CD14-positive monocyte (primary cell): ENCODE results near the gene C9orf72. TPM values are rescaled to one million over a fixed set of nuclear protein-coding genes. Genes with fewer than 3 reads are reported as not detected.

Experiments
- DNase-seq, 3 donors: peaks; one replicate each; pipeline ENCODE4 v3.0.0-alpha.2; 2011 to 2022
- H2AFZ ChIP-seq: 2 replicates; pipeline ENCODE4 v1.6.0; 2012; ENCODE audit warnings: mild to moderate bottlenecking, low read depth, low read length, inconsistent platforms; ENCODE audit not compliant: insufficient read depth, poor library complexity, severe bottlenecking
- H3K27ac ChIP-seq, 2 donors: 1 replicate in 1 of 2; 2 replicates in 1 of 2; pipeline ENCODE4 v1.5.1; 2012 to 2013; ENCODE audit warnings: low read length in 2 of 2, control low read depth in 1 of 2, inconsistent platforms in 1 of 2, low read depth in 1 of 2, mild to moderate bottlenecking in 1 of 2
- H3K27me3 ChIP-seq, 2 donors: one replicate each; pipeline versions ENCODE4 v1.6.0 to v1.6.1; 2011 to 2013; ENCODE audit warnings: low read length in 2 of 2; ENCODE audit not compliant: control insufficient read depth in 2 of 2, insufficient read depth in 2 of 2
- H3K36me3 ChIP-seq, 2 donors: replicated peaks in 1 of 2; 1 replicate in 1 of 2; 2 replicates in 1 of 2; pipeline versions ENCODE4 v1.5.1 to v1.6.1; 2012 to 2013; ENCODE audit warnings: low read length in 2 of 2, control low read depth in 1 of 2, inconsistent platforms in 1 of 2, mild to moderate bottlenecking in 1 of 2; ENCODE audit not compliant: insufficient read depth in 2 of 2, control insufficient read depth in 1 of 2
- H3K4me1 ChIP-seq, 2 donors: 1 replicate in 1 of 2; 2 replicates in 1 of 2; pipeline versions ENCODE4 v1.5.1 to v1.6.1; 2012 to 2013; ENCODE audit warnings: low read length in 2 of 2, control low read depth in 1 of 2, inconsistent platforms in 1 of 2, mild to moderate bottlenecking in 1 of 2, moderate library complexity in 1 of 2; ENCODE audit not compliant: insufficient read depth in 2 of 2, control insufficient read depth in 1 of 2
- H3K4me2 ChIP-seq: replicated peaks from 2 replicates; pipeline ENCODE3; 2012; ENCODE audit warnings: low read length, moderate library complexity, mild to moderate bottlenecking; ENCODE audit not compliant: poor library complexity, severe bottlenecking; ENCODE audit errors: extremely low read depth
- H3K4me3 ChIP-seq, 3 experiments: fragments of 200-600 bp in 1 of 3; sonication (generic) in 1 of 3; replicated peaks in 1 of 3; 1 replicate in 2 of 3; 2 replicates in 1 of 3; pipeline ENCODE4 v1.5.1; 2011 to 2013; ENCODE audit warnings: low read length in 3 of 3, mild to moderate bottlenecking in 3 of 3, control low read depth in 2 of 3, low read depth in 2 of 3, inconsistent platforms in 1 of 3, moderate library complexity in 1 of 3
- H3K79me2 ChIP-seq: 2 replicates; pipeline ENCODE4 v1.6.0; 2012; ENCODE audit warnings: mild to moderate bottlenecking, control low read depth, inconsistent platforms, low read length, moderate library complexity; ENCODE audit not compliant: insufficient read depth
- H3K9ac ChIP-seq: 2 replicates; pipeline ENCODE4 v1.6.0; 2017; ENCODE audit warnings: low read length, mild to moderate bottlenecking; ENCODE audit not compliant: insufficient read depth, poor library complexity, severe bottlenecking
- H3K9me3 ChIP-seq, 2 donors: replicated peaks in 1 of 2; 1 replicate in 1 of 2; 2 replicates in 1 of 2; pipeline versions ENCODE4 v1.5.1 to v1.6.1; 2012 to 2013; ENCODE audit warnings: low read length in 2 of 2, control low read depth in 1 of 2; ENCODE audit not compliant: control insufficient read depth in 1 of 2, insufficient read depth in 1 of 2
- H4K20me1 ChIP-seq: 2 replicates; pipeline ENCODE4 v1.6.0; 2012; ENCODE audit warnings: mild to moderate bottlenecking, low read length, control low read depth, moderate library complexity; ENCODE audit not compliant: insufficient read depth
- H3K27ac Mint-ChIP-seq, 7 donors: one replicate each; pipeline ENCODE4 v1.8.0; 2020; ENCODE audit warnings: mild to moderate bottlenecking in 7 of 7, mixed read lengths in 7 of 7, moderate library complexity in 6 of 7, inconsistent platforms in 2 of 7
- H3K27me3 Mint-ChIP-seq, 3 donors: one replicate each; pipeline ENCODE4 v1.8.0; 2021 to 2022; ENCODE audit warnings: low read depth in 3 of 3, mild to moderate bottlenecking in 3 of 3, mixed read lengths in 3 of 3, moderate library complexity in 3 of 3, inconsistent platforms in 1 of 3
- H3K36me3 Mint-ChIP-seq, 2 donors: one replicate each; pipeline ENCODE4 v1.8.0; 2020; ENCODE audit warnings: mixed read lengths in 2 of 2, inconsistent platforms in 1 of 2, mild to moderate bottlenecking in 1 of 2
- H3K4me1 Mint-ChIP-seq: one replicate; pipeline ENCODE4 v1.8.0; 2020; ENCODE audit warnings: mild to moderate bottlenecking, mixed read lengths
- H3K4me3 Mint-ChIP-seq, 2 donors: one replicate each; pipeline ENCODE4 v1.8.0; 2020; ENCODE audit warnings: mild to moderate bottlenecking in 2 of 2, mixed read lengths in 2 of 2, moderate library complexity in 1 of 2
- H3K9me3 Mint-ChIP-seq, 7 donors: one replicate each; pipeline ENCODE4 v1.8.0; 2020 to 2022; ENCODE audit warnings: mixed read lengths in 7 of 7, mild to moderate bottlenecking in 6 of 7, moderate library complexity in 6 of 7, inconsistent platforms in 2 of 7
- CTCF ChIP-seq: fragments of 200-600 bp; IDR thresholded peaks from one replicate; pipeline ENCODE4 v1.8.0; 2022; ENCODE audit warnings: antibody characterized with exemption, mild to moderate bottlenecking
- WGBS: methylation state at CpG from one replicate; pipeline ENCODE4 v1.1.5; 2013; ENCODE audit warnings: missing lambda C conversion rate; ENCODE audit not compliant: insufficient coverage; 5-methylcytosine and 5-hydroxymethylcytosine counted together
- intact Hi-C, 2 donors: fragments of 100-400 bp; cut with micrococcal nuclease; formaldehyde crosslinking; loops; one replicate each; pipeline versions ENCODE4 v1.15.0 to v1.15.1; 2023
- polyA plus RNA-seq, 3 donors: library from polyadenylated mRNA; depleted of rRNA in 1 of 3; unstranded in 2 of 3; stranded (reverse) in 1 of 3; fragments of 300-500 nt in 2 of 3; fragments of >200 nt in 1 of 3; fragmentation: Illumina TruSeq in 2 of 3; gene quantifications; 1 replicate in 2 of 3; 2 replicates in 1 of 3; pipeline ENCODE4 v1.2.3, GENCODE V29; 2012 to 2021

Gene C9orf72
- polyA plus RNA-seq, 3 donors, result 105 to 142 (median 128) TPM

DNA sequence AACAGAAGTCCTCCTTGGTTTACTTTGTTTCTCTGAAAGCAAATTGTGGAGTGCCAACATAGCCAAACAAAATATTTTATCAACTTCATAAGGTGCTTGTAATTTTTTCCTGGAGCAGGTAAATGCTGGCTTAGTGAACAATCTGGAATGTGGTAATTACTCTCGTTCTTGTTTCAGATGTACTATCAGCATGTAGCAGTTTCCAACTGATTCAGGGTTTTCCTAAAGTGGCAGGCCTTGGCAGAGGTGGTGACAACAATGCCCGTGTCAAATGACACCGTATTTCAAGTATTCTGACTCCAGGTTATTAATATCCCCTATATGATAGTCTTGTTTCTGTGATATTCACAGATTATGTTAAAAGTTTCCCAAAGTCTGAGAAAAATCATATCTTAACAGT, 1.2 kb downstream of the C9orf72 start:
- Mint-ChIP-seq H3K4me1 (peaks cover 58% of the 10 kb centered on the region), H3K27ac (peak overlapping the region; percentile 98 to 100 (median 100)), H3K27me3 (peaks cover 0 to 4% (median 1%) of the 10 kb centered on the region in 3 donors), H3K9me3 (peaks cover 0 to 10% (median 4%) of the 10 kb centered on the region in 7 donors), H3K4me3 (peak overlapping the region; percentile 88 to 89), H3K36me3 (peaks cover 27 to 29% of the 10 kb centered on the region in 2 donors)
- no peak overlapping the region for H2AFZ ChIP-seq
- H3K27me3 ChIP-seq, result no peaks in the 10 kb centered on the region
- peak overlapping the region; percentile 99 to 100 for H3K27ac ChIP-seq
- H3K9ac ChIP-seq, result peak overlapping the region; percentile 100
- H3K4me1 ChIP-seq, result peaks cover 51 to 63% of the 10 kb centered on the region in 2 donors
- peak overlapping the region; percentile 80 for H3K4me2 ChIP-seq
- H3K9me3 ChIP-seq, result peaks cover 0 to 8% of the 10 kb centered on the region in 2 donors
- no CpG with 5 or more reads among the region's 3 CpGs for WGBS
- no peak for TF ChIP-seq CTCF
- H4K20me1 ChIP-seq, result no peaks in the 10 kb centered on the region
- DNase-seq, result peak in 1 of 3 donors; percentile 48
- H3K4me3 ChIP-seq, result peak overlapping the region; percentile 78 to 95 (median 88)
- H3K79me2 ChIP-seq, result peaks cover 60% of the 10 kb centered on the region
- H3K36me3 ChIP-seq, result peaks cover 2 to 15% of the 10 kb centered on the region in 2 donors
- intact Hi-C loops, result loop anchor here (1.0 to 10.0 kb wide), 6 partner anchors 8 to 133 kb away; partner anchors contain the start of gene MOB3B (in 1 of the 2)

DNA sequence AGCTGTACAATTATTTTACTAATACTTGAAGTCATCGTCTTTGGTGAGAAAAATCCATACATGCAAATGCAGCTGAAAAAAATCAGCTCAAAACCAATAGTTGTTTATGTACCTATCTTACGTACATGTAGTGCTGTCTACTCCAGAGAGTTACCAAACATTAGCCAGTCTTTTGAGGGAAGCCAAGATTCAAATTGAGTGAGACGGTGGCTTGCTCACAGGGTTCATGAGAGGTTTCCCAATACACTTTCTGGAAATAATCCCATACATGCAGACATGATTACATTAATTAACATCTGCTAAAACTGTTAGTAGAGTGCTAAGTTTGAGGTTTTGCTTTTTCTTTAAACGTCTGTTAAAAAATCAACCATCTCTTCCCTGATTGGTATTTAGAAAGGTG, 2.3 kb downstream of the C9orf72 start:
- peak overlapping the region; percentile 87 to 100 (median 100) for H3K27ac Mint-ChIP-seq
- H3K9me3 Mint-ChIP-seq, result peaks cover 0 to 9% (median 3%) of the 10 kb centered on the region in 7 donors
- Histone ChIP-seq H3K4me3 (peak overlapping the region; percentile 78 to 95 (median 88)), H3K79me2 (peaks cover 71% of the 10 kb centered on the region), H2AFZ (no peak overlapping the region), H3K4me1 (peaks cover 61 to 73% of the 10 kb centered on the region in 2 donors), H3K36me3 (peaks cover 8 to 25% of the 10 kb centered on the region in 2 donors), H3K27me3 (no peaks in the 10 kb centered on the region), H4K20me1 (no peaks in the 10 kb centered on the region), H3K9me3 (peaks cover 0 to 6% of the 10 kb centered on the region in 2 donors), H3K27ac (peak overlapping the region; percentile 99 to 100), H3K9ac (peak overlapping the region; percentile 100), H3K4me2 (peak overlapping the region; percentile 80)
- intact Hi-C loops, result loop anchor here (5.0 to 10.0 kb wide), 4 partner anchors 44 to 134 kb away; partner anchors contain the start of gene MOB3B (in 1 of the 2)
- WGBS, result no CpG with 5 or more reads among the region's 4 CpGs
- peaks cover 36 to 37% of the 10 kb centered on the region in 2 donors for H3K36me3 Mint-ChIP-seq
- no peak for TF ChIP-seq CTCF
- peaks cover 0 to 4% (median 1%) of the 10 kb centered on the region in 3 donors for H3K27me3 Mint-ChIP-seq
- peak in 2 of 3 donors; percentile 50 to 51 for DNase-seq
- peaks cover 66% of the 10 kb centered on the region for H3K4me1 Mint-ChIP-seq
- H3K4me3 Mint-ChIP-seq, result peak overlapping the region; percentile 88 to 89
